GM18499 (cell line): ENCODE results near the gene ACTMAP.
"Not testable (repeated sequence)": the region's sequence is repeated elsewhere in the genome, so short reads cannot be mapped to it uniquely, and the experiment has no call there.

Source experiments
- ATAC-seq: cut with Tn5 transposase; IDR thresholded peaks from one replicate; pipeline ENCODE4 v1.9.1; 2021; ENCODE audit warnings: moderate number of reproducible peaks; ENCODE audit not compliant: insufficient read depth, unreplicated experiment

ACTMAP gene

DNA sequence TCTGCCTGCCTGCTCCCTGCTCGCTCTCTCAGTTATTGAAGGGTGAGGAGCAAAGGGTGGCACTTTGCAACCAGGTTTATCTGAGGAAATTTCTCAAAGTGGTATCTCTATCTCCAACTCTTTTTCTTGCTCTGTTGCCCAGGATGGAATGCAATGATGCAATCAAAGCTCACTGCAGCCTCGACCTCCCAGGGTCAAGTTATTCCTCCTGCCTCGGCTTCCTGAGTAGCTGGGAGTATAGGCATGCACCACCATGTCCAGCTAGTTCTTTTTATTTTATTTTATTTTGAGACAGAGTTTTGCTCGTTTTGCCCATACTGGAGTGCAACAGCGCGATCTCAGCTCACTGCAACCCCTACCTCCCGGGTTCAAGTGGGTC, 4.9 kb downstream of the ACTMAP start:
- no peak for ATAC-seq

DNA sequence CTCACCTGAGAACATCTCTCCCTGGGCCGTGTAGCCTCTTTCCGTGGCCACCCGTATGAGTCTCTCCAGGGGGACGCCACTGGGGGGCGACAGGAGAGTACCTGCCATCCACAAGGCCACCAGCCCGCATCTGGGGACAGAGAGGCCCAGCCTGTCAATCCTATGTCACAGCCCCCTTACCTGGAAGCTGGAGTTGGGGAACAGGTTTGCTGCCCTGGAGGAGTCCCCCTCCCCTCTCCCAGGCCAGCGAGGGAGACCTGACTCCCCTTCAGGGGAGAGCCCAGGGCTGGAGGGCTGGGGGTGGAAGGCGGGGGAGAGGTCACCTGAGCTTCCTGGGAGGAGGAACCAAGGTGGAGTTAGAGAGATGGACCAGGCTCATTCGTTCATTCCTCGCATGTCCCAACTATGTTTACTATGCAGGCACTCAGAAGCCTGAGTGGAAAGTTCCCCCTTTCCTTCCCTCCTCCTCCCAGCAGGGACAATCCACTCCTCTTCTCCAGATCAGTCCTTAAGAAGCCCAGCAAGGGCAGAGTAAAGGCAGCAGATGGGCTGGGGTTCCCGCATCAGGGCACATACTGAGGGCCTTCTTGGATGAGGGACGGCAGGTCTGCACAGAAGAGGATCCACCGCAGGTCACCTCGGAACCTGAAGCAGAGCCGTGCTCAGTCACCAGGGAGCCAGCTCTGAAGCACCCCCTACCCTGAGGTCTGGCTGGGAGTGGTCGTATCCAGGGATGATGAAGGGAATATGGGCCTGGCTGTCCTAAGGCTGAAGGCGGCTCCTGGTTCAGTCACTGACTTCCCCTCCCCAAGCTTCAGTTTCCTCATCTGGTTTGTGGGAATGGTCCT, 5.5 kb downstream of the ACTMAP start:
- no peak for ATAC-seq

GRCh38 chr19:40743926-40744325, 6.4 kb downstream of the ACTMAP start:
- ATAC-seq = no peak

DNA sequence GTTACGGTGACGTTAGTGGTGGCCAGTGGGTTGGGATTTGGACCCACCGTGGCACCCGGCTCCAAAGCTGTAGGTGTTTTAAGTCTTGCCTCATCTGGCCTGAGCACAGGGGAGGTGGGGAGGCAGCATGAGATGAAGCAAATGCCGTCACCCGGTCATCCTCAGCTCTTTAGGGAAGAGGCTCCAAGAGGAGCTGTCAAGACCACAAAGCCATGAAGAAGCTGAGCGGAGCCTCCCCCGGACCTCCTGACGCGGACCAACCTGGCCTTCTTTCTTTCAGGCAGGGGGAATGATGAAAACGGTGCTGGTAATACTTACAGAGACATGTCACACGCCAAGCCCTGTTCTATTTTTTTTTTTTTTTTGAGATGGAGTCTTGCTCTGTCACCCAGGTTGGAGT, 7.4 kb downstream of the ACTMAP start:
- ATAC-seq = no peak

GRCh38 chr19:40742477-40742876, 7.8 kb downstream of the ACTMAP start:
- ATAC-seq = no peak

DNA sequence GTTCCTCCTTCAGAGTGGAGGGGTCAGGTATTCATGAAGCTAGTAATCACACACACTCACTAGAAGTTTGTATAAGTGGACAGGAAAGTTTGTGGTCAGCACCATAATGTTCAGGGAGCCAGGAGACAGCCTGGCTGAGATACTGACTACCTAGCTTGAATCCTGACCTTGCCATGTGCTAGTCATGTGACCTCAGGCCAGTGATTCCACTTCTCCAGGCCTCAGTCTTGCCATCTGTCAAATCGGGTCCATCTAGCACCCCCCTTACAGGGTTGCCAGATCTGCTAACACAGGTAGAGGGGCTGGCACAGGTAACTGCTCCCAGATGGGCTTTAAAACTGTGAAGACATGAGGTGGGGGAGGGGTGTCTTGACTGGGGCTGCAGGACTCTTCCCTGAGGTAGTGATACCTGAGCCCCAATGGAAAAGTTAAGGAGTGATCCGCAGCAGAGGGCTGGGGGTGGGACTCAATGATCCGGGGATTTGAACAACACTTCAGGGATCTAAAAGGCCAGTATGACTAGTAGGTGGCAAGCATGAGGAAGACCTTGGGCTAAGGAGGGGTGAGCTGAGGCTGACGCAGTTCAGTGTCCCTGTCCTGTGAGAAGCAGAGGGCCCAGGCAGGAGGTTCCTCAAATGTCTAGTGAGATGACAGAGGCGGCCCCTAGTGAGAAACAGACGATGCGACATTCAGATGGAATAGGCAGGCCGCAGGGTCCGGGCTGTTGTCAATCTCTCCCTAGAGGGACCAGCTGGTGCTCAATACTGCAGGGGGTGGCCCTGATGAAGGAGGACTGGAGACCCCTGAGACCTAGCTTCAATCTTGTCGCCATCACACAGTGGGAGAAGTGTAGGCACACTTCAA, 8.5 kb downstream of the ACTMAP start:
- no peak for ATAC-seq

GRCh38 chr19:40740747-40741146, 9.5 kb downstream of the ACTMAP start:
- ATAC-seq = no peak

- no peak for ATAC-seq
Measured at GRCh38 chr19:40739871-40740703, 10.2 kb downstream of the ACTMAP start.

DNA sequence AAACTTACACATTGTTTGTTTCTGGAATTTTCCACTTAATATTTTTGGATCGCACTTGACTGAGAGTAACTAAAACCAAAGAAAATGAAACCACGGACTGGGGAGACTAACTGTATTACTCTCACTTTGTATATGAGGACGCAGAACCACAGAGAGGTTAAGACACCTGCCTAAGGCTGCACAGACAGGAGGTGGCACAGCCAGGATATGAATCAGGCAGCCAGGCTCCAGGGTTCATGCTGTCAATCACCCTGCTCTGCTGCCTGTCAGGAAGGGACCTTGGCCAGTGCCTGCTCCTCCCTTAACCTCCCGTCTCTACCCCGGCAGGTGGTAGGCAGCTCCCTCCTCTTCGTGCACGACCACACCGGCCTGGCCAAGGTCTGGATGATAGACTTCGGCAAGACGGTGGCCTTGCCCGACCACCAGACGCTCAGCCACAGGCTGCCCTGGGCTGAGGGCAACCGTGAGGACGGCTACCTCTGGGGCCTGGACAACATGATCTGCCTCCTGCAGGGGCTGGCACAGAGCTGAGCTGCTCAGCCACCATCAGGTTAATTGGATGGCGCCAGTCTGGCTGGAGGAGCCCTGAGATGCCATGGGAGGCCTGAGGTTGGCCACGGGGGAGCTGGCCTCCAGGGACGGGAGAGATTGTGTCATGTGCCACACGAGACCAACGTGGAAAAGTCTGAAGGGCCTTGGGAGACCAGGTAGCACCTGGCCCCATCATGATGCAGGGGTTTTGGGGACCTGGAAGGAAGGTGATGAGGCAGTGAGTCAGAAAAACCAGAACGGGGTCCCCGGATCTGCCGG, 11.0 kb downstream of the ACTMAP start:
- no peak for ATAC-seq

GRCh38 chr19:40737102-40737644, 13.1 kb downstream of the ACTMAP start:
- ATAC-seq = no peak

DNA sequence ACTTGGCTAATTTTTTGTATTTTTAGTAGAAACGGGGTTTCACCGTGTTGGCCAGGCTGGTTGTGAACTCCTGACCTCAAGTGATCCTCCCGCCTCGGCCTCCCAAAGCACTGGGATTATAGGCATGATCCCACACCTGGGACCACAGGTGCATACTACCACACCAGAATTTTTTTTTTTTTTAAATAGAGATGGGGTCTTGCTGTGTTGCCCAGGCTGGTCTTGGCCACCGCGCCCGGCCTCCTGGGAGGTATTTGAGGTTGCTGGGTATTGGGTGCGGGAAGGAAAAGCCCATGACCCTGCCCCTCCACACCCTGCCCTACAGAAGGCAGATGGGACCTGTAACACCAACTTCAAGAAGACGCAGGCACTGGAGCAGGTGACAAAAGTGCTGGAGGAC, 13.6 kb downstream of the ACTMAP start:
- no peak for ATAC-seq

- ATAC-seq = no peak
Measured at GRCh38 chr19:40735013-40735771, 15.1 kb downstream of the ACTMAP start.

- ATAC-seq = no peak
Measured at GRCh38 chr19:40733149-40733548, 17.1 kb downstream of the ACTMAP start.

- ATAC-seq = not testable (repeated sequence)
Measured at GRCh38 chr19:40732304-40732703, 18.0 kb downstream of the ACTMAP start.

- not testable (repeated sequence) for ATAC-seq
Measured at GRCh38 chr19:40730065-40730464, 20.2 kb downstream of the ACTMAP start.

DNA sequence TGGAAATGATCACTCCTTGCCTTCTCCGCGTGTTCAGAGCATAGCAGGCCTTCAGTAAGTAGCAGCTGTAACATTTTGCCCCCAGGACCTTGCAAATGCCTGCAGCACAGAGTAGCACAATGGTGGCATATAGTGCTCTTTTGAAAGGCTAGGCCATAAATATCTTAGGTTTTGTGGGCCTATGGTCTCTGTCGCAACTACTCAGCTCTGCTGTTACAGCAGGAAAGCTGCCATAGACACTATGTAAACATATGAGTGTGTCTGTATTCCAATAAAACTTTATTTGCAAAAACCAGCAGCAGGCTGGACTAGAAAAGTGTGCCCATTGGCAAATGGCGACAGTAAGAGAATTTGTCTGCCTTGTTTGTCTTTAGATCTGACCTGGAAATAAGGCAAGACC, 24.0 kb downstream of the ACTMAP start:
- no peak for ATAC-seq

DNA sequence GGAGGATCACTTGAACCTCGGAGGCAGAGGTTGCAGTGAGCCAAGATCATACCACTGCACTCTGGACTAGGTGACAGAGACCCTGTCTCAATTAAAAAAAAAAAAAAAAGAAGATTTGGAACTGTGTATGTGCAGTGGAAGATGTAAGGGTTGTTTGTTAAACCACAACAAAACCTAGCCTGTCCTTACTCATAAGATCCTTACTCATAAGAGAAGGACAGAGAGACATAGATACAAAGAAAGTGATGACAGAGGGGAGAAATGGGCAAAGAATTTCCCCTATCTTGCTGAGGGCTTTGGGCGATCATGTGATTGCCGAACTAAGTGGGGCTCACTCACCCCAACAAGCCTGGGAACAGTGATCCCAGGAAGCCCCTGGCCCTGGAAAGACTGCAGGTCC, 25.4 kb downstream of the ACTMAP start:
- no peak for ATAC-seq

- no peak for ATAC-seq
Measured at GRCh38 chr19:40724315-40724714, 26.0 kb downstream of the ACTMAP start.
